Right lobe of liver (tissue), 4 donors: ENCODE data around the gene SNRNP27.

Experiments
- CTCF ChIP-seq, 4 donors: fragments of 200-600 bp in 3 of 4; fragments of 450-650 bp in 1 of 4; IDR thresholded peaks; one replicate each; pipeline versions ENCODE4 v1.5.1 to v1.8.0; 2016 to 2022; ENCODE audit warnings: antibody characterized with exemption in 4 of 4, mild to moderate bottlenecking in 2 of 4
- POLR2A ChIP-seq: fragments of 450-650 bp; IDR thresholded peaks from one replicate; pipeline ENCODE4 v1.6.1; 2017; ENCODE audit warnings: antibody characterized with exemption, mild to moderate bottlenecking
- donor health status: DM: no; HTN: no; CAD: no.
- donor health status: DM: no; HTN: no; CAD: no.
- donor health status: DM: no; HTN: yes; CAD: no.

DNA sequence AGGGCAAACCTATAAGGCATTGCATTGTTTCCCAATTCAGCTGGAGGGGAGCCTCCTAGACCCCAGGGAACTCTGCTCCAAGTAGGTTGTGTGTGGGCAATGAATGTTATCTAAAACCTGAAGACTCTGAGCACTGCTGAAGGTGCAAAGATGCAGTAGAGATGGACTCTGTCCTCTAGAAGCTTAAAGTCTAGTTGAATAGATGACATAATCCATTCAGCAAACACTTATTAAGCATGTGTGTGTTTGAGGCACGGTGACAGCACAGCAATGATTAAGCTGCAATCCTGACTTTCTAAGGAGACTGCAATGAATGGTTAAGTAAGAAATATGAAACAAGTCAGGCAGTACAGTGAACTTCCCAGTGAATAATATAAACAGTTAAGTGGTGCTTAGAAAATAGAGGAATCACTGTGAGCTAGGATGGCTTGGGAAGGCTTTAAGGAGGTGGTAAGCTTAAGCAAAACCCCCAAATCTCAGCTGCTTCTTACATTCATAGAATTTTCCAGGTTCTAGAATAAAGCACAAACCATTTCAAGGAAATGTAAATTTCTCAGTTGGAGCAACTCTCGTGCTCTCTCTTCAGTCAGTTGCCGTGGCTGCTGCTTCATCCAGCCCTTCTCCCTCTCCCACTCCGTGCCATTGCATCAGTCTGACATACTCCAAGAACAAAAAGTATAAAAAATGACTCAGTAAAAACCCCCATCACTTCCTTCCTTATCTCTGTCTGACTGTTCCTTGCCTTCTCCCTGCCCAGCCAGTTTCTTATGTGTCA lies 40.3 kb downstream of the SNRNP27 start:
- TF ChIP-seq CTCF (IDR thresholded peaks at IDR 0.05) (no peak), POLR2A (no peak)
